GM23248 (cell line): ENCODE data around the gene STON2. TPM values are rescaled to one million over a fixed set of nuclear protein-coding genes. Genes with fewer than 3 reads are reported as not detected.

Experiments
- DNase-seq: peaks from one replicate; pipeline ENCODE4 v3.0.0-alpha.2; 2015
- H2AFZ ChIP-seq: fragments of 200-600 bp; sonication (generic); 2 replicates; pipeline ENCODE4 v1.6.1; 2016; ENCODE audit warnings: antibody characterized with exemption
- H3F3A ChIP-seq: fragments of 200-600 bp; sonication (generic); 2 replicates; pipeline ENCODE4 v1.6.1; 2016; ENCODE audit warnings: mild to moderate bottlenecking, antibody characterized with exemption, mixed run types; ENCODE audit not compliant: insufficient read depth
- H3K27ac ChIP-seq: fragments of 200-600 bp; sonication (generic); 2 replicates; pipeline ENCODE4 v1.5.1; 2016; ENCODE audit warnings: mild to moderate bottlenecking
- H3K27me3 ChIP-seq: fragments of 200-600 bp; sonication (generic); replicated peaks from 2 replicates; pipeline ENCODE4 v1.6.1; 2016; ENCODE audit warnings: mild to moderate bottlenecking; ENCODE audit not compliant: insufficient read depth
- H3K36me3 ChIP-seq: fragments of 200-600 bp; sonication (generic); 2 replicates; pipeline ENCODE4 v1.6.1; 2016; ENCODE audit warnings: low read depth, mild to moderate bottlenecking
- H3K4me1 ChIP-seq: fragments of 200-600 bp; sonication (generic); 2 replicates; pipeline ENCODE4 v1.6.1; 2016; ENCODE audit warnings: mild to moderate bottlenecking; ENCODE audit not compliant: insufficient read depth
- H3K4me2 ChIP-seq: fragments of 200-600 bp; sonication (generic); one replicate; pipeline ENCODE4 v1.6.1; 2016; ENCODE audit warnings: mild to moderate bottlenecking; ENCODE audit not compliant: unreplicated experiment
- H3K4me3 ChIP-seq: fragments of 200-600 bp; sonication (generic); 2 replicates; pipeline ENCODE4 v1.5.1; 2016; ENCODE audit warnings: mild to moderate bottlenecking
- H3K79me2 ChIP-seq: fragments of 200-600 bp; sonication (generic); 2 replicates; pipeline ENCODE4 v1.6.1; 2016; ENCODE audit warnings: mild to moderate bottlenecking; ENCODE audit not compliant: insufficient read depth
- H3K9ac ChIP-seq: fragments of 200-600 bp; sonication (generic); 2 replicates; pipeline ENCODE4 v1.6.1; 2016; ENCODE audit warnings: mild to moderate bottlenecking
- H3K9me2 ChIP-seq: fragments of 200-600 bp; sonication (generic); 2 replicates; pipeline ENCODE4 v1.6.1; 2016; ENCODE audit warnings: mixed run types, mild to moderate bottlenecking, moderate library complexity; ENCODE audit not compliant: insufficient read depth
- H3K9me3 ChIP-seq: fragments of 200-600 bp; sonication (generic); one replicate; pipeline ENCODE4 v1.6.1; 2017; ENCODE audit warnings: low read depth
- H4K20me1 ChIP-seq: fragments of 200-600 bp; sonication (generic); 2 replicates; pipeline ENCODE4 v1.6.0; 2016; ENCODE audit not compliant: insufficient read depth
- EZH2 ChIP-seq: fragments of 200-600 bp; sonication (generic); IDR thresholded peaks from 2 replicates; pipeline ENCODE4 v1.6.1; 2018; ENCODE audit warnings: antibody characterized with exemption, mild to moderate bottlenecking; ENCODE audit not compliant: insufficient read depth, poor library complexity, severe bottlenecking
- EZH2phosphoT487 ChIP-seq: fragments of 200-600 bp; sonication (generic); IDR thresholded peaks from 2 replicates; pipeline ENCODE4 v1.6.1; 2018; ENCODE audit warnings: antibody characterized with exemption, moderate library complexity, mild to moderate bottlenecking, low read depth; ENCODE audit not compliant: insufficient read depth
- WGBS, 2 experiments: methylation state at CpG; one replicate each; pipeline ENCODE4 v1.1.6; 2015 to 2017; ENCODE audit warnings: low lambda C conversion rate in 2 of 2, low coverage in 1 of 2; ENCODE audit errors: missing lambda C conversion rate in 2 of 2; 5-methylcytosine and 5-hydroxymethylcytosine counted together
- in situ Hi-C: fragments of 300-500 bp; cut with MboI; formaldehyde crosslinking; loops from 2 replicates; pipeline ENCODE4 v1.15.0; 2020
- polyA plus RNA-seq: library from polyadenylated mRNA; unstranded; fragments of >200 nt; fragmentation: Nextera tagmentation; extraction: Ambion mirVana; gene quantifications from 2 replicates; pipeline ENCODE4 v1.2.1, GENCODE V29; 2016
- total RNA-seq: library from RNA; depleted of rRNA; stranded (reverse); fragments of >200 nt; shearing (Covaris generic); gene quantifications from 2 replicates; pipeline ENCODE4 v1.2.3, GENCODE V29; 2014

Gene STON2
- total and polyA plus RNA-seq, 2 experiments from 2014 or later: 0.14 TPM; not detected in 1

GRCh38 chr14:81261176-81261575, 138.9 kb downstream of the STON2 start:
- Histone ChIP-seq H3K4me2 (no peak overlapping the region), H3K79me2 (no peaks in the 10 kb centered on the region), H3F3A (no peaks in the 10 kb centered on the region), H2AFZ (no peak overlapping the region), H3K4me1 (no peaks in the 10 kb centered on the region), H3K27ac (no peak overlapping the region), H3K36me3 (no peaks in the 10 kb centered on the region), H4K20me1 (no peaks in the 10 kb centered on the region), H3K9me2 (no peaks in the 10 kb centered on the region), H3K4me3 (no peak overlapping the region), H3K9me3 (no peaks in the 10 kb centered on the region), H3K27me3 (peaks cover 6% of the 10 kb centered on the region; the same call in 1 of the 2 replicates), H3K9ac (no peak overlapping the region)
- TF ChIP-seq EZH2 (no peak), EZH2phosphoT487 (no peak)
- 51 to 60% methylated on average over 3 of the region's 3 CpGs for WGBS, 2 experiments
- in situ Hi-C loops: no loop called here
- peak; percentile 16 for DNase-seq

GRCh38 chr14:81260732-81261131, 139.4 kb downstream of the STON2 start:
- Histone ChIP-seq H3K4me3 (no peak overlapping the region), H3F3A (no peaks in the 10 kb centered on the region), H3K4me1 (no peaks in the 10 kb centered on the region), H3K9me3 (no peaks in the 10 kb centered on the region), H3K79me2 (no peaks in the 10 kb centered on the region), H3K27ac (no peak overlapping the region), H4K20me1 (no peaks in the 10 kb centered on the region), H3K4me2 (no peak overlapping the region), H3K36me3 (no peaks in the 10 kb centered on the region), H3K9me2 (no peaks in the 10 kb centered on the region), H2AFZ (no peak overlapping the region), H3K9ac (no peak overlapping the region), H3K27me3 (peaks cover 4% of the 10 kb centered on the region; the same call in 1 of the 2 replicates)
- TF ChIP-seq EZH2: no peak
- TF ChIP-seq EZH2phosphoT487: no peak
- no peak for DNase-seq
- WGBS, 2 experiments: 56 to 66% methylated on average over 3 of the region's 3 CpGs
- in situ Hi-C loops: no loop called here

GRCh38 chr14:81256289-81256960, 143.7 kb downstream of the STON2 start:
- H3K79me2 ChIP-seq: no peaks in the 10 kb centered on the region
- no peak overlapping the region for H3K27ac ChIP-seq
- peaks cover 7% of the 10 kb centered on the region; the same call in 1 of the 2 replicates for H3K27me3 ChIP-seq
- no peaks in the 10 kb centered on the region for H3K9me3 ChIP-seq
- H3K4me3 ChIP-seq: no peak overlapping the region
- H3K4me1 ChIP-seq: no peaks in the 10 kb centered on the region
- H4K20me1 ChIP-seq: no peaks in the 10 kb centered on the region
- TF ChIP-seq EZH2 (no peak), EZH2phosphoT487 (no peak)
- H3K36me3 ChIP-seq: no peaks in the 10 kb centered on the region
- H2AFZ ChIP-seq: no peak overlapping the region
- in situ Hi-C loops: no loop called here
- WGBS, 2 experiments: 38 to 58% methylated on average over 2 of the region's 2 CpGs
- H3F3A ChIP-seq: no peaks in the 10 kb centered on the region
- no peak overlapping the region for H3K4me2 ChIP-seq
- DNase-seq: no peak
- no peak overlapping the region for H3K9ac ChIP-seq
- no peaks in the 10 kb centered on the region for H3K9me2 ChIP-seq

- in situ Hi-C loops: no loop called here
- no peaks in the 10 kb centered on the region for H3F3A ChIP-seq
- peaks cover 8% of the 10 kb centered on the region; the same call in 1 of the 2 replicates for H3K27me3 ChIP-seq
Measured at GRCh38 chr14:81252278-81252677, 147.8 kb downstream of the STON2 start.

More at GRCh38 chr14:81252278-81252677, 147.8 kb downstream of the STON2 start:
- no peaks in the 10 kb centered on the region for H3K79me2 ChIP-seq
- no peak overlapping the region for H3K27ac ChIP-seq
- DNase-seq: no peak
- H2AFZ ChIP-seq: no peak overlapping the region
- H3K9me3 ChIP-seq: no peaks in the 10 kb centered on the region
- no peak overlapping the region for H3K4me3 ChIP-seq
- 50 to 52% methylated on average over 1 of the region's 1 CpG for WGBS, 2 experiments
- H3K9ac ChIP-seq: no peak overlapping the region
- TF ChIP-seq EZH2 (no peak), EZH2phosphoT487 (no peak)
- no peaks in the 10 kb centered on the region for H3K36me3 ChIP-seq
- H3K4me1 ChIP-seq: 0 out of 2 replicates have a peak, but pooled peaks cover under 1% of the 10 kb centered on the region
- H4K20me1 ChIP-seq: no peaks in the 10 kb centered on the region
- no peaks in the 10 kb centered on the region for H3K9me2 ChIP-seq
- H3K4me2 ChIP-seq: no peak overlapping the region
